ENCODE data around the gene ANKS1B.

ANKS1B gene

GRCh38 chr12:99152337-99152736, 832.4 kb downstream of the ANKS1B start:
- DNase-seq: no peak

DNA sequence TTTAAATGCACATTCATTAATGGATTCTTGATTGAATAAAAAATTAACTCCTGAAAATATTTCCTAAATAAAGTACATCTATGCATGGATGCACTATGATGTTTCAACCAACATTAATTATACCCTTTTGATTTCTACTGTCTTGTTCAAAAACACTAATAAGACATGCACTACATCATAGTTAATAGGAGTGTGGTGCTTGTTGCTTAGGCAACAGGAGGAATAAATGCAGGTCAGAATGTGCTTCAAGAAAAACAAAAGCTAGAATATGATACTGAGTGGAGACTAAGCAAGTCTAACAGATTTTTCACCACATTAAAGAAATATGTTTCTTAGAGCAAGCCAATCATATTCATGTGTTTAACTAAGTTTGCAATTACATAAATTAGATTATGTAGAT, 833.0 kb downstream of the ANKS1B start:
- DNase-seq: no peak

GRCh38 chr12:99147130-99147529, 837.6 kb downstream of the ANKS1B start:
- no peak for DNase-seq

DNA sequence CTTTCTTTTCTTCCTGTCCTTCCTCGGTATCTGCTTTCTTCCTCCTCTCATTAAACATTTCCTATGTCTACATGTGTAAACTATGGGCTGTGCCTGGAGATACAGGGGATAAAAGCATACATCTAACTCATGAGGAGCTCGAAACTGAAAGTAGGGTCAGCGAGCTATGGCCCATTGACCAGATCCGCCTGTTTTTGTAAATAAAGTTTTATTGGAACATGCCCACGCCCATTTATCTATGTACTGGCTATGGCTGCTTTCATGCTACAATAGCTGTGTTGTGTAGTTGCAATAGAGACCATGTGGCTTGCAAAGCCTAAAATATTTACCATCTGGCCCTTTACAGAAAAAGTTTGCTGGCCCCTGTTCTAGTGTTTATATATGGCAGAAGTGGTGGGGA, 838.0 kb downstream of the ANKS1B start:
- DNase-seq: no peak

GRCh38 chr12:99146185-99146584, 838.6 kb downstream of the ANKS1B start:
- no peak for DNase-seq

GRCh38 chr12:99142651-99143050, 842.1 kb downstream of the ANKS1B start:
- no peak for DNase-seq

DNA sequence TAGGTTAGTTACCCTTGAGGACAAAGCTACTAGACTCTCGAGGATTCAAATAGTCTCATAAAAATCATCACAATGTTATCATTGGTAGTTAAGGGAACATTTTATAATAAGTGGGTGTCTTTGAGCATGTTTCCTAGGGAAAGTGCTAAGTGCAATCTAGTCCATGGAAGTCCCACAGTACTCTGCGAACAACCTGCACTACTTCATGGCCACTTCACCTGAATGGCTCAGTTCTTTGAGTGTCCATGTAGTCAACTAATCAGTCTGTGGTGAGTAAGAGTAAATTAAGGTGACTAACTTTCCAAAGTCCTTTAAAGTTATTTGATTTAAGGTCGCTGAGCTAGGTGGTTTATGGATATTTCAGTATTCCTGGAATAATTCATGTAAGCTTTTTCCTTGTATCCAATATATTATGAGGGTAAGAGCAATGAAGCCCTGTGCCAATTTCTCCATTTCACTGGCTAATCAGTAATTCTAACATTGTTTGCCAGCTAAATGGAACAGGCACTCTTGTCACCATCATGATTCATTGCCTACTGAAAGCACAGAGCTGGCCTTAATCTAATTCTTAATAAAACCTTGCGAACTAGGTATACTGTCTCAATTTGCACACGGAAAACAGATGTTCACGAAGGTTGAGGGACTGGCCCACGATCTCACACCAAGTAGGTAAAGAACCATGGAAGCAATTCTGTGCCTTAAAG, 844.6 kb downstream of the ANKS1B start:
- DNase-seq: no peak

- DNase-seq: no peak
Measured at GRCh38 chr12:99138393-99138792, 846.3 kb downstream of the ANKS1B start.

DNA sequence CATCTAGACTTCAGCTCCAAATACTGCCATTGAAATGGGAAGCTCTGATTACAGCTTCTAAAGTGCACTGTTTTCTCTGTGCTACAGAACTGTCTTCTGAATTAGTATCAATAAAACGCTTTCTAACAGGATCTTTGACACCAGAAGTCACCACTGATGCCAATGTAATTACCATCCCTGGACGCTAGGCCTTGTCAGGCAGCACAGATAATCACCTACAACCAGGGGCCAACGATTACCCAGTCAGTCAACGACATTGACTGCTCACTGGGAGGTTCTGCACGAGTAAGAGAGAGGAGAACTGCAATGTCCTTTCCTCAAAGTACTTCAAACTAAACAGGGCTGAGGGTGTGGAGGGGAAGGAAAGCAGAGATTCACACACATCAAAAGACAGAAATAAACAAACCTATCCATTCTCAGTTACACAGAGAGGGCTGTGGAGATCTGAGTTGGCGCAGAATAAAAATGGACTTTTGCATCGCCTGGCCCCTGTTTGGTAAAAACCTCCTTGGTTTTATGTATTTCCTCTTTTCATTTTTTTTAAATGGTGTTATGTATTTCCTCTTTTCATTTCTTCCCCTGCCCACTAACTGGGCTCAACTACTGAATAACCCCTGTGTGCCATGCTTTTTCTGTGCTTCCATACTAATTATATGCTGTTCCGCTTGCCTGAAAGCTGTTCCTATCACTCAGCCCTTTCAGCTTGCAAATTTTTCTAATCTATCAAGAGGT, 847.4 kb downstream of the ANKS1B start:
- no peak for DNase-seq

- DNase-seq: no peak
Measured at GRCh38 chr12:99136516-99136915, 848.2 kb downstream of the ANKS1B start.

GRCh38 chr12:99135376-99135775, 849.4 kb downstream of the ANKS1B start:
- DNase-seq: no peak

DNA sequence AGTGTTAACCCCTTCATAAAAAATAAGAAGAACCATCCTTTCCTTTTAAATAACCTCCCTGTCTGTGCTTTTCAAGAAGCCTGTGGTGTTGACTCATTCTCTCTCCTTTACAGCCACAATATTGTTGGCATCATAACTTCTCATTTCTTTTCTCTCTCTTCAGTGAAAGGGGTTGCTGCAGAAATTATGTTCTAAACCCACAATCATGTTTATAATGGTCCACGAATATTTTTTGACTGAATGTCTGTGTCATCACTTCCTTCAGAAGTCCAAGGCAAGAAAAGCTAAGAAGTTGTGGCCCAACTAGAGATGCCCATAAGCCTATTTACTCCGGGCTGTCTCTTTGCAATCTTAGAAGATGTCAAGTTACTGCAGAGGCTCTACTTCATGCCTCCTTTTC, 851.3 kb downstream of the ANKS1B start:
- no peak for DNase-seq

GRCh38 chr12:99131751-99132199, 853.0 kb downstream of the ANKS1B start:
- DNase-seq: no peak

DNA sequence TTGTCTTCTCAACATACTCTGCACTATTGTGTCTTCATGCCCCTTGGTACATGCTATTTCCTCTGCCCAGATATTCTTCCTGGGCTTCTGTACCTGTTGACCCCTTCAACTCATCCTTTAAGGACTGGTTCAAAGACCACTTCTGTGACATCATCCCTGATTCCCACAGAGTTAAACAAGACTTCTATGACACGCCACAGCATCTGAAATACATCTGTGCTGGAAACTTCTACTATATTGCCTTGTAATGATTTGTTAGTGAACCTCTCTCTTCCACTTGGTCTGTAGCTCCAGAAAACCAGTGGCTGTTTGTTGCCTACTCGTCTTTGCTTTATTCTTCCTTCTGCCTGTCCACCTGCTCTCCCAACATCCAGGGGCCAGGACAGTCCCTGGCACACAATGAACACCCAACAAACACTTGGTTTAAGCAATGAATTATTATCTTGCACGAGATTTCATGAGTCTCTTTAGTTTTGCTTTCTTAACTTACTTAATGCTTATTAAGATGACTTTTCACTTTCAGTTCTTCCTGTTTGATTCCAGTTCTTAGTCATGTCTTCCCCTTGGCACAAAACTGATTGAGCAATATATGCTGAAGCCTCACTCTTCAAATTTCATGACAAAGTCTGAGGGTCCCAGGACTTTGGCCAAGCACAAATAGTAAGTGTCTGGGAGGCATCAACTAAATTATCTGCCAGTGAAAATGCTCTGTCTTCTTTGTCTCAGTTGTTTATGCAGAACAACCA, 853.8 kb downstream of the ANKS1B start:
- no peak for DNase-seq

GRCh38 chr12:99128246-99128802, 856.4 kb downstream of the ANKS1B start:
- DNase-seq: no peak

GRCh38 chr12:99122959-99123358, 861.8 kb downstream of the ANKS1B start:
- no peak for DNase-seq

DNA sequence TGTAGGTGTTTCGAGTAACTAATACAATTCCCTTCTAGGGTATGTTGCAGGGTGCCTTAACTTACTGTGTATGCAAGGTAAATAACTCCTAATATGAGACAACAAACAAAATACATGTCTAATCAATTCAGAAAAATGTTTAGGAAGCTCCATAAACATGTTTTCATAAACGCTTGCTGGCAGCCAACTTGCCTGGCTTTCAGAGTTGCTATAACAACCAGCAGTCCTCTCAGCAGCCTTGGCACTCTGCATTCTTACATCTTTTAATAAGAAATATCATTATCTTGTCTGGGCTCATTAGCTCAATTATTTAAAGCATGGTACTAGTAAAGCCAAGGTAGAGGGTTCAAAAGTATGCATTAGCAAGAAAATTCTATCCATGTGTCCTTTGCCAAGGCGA, 862.2 kb downstream of the ANKS1B start:
- DNase-seq: no peak

DNA sequence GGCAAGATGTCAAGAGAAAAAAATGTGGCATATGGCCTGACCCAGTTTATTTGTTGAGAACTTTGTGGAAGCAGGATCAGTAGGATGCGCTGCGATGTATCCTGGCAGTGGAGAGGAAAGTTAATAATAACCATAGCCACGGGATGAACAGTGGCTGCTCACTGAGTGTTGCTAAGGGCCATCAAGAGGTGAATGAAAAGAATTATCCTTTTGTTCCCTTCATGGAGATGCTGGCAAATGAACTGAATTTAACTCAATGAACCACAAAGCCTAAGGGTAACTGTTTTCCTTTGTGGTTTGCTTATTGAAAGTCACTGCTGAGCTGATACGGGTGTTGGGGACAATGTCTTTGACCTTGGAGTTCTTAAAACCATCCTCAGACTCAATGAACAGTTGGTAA, 863.2 kb downstream of the ANKS1B start:
- DNase-seq: no peak

DNA sequence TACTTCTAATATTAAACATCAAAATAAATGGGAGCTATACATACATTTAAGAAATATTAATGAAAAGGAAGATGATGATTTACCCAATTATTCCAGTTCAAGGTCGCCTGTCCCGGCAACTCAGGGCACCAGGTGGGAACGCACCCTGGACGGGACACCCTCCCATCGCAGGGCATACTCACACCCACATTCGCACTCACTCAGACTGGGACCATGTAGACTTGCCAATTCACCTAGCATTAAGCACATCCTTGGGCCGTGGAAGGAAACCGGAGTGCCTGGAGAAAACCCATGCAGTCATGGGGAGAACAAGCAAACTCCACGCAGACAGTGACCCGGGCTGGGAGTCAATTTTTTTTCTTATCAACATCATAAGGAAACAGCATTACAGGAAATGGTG, 864.8 kb downstream of the ANKS1B start:
- no peak for DNase-seq

- no peak for DNase-seq
Measured at GRCh38 chr12:99119449-99119848, 865.3 kb downstream of the ANKS1B start.

DNA sequence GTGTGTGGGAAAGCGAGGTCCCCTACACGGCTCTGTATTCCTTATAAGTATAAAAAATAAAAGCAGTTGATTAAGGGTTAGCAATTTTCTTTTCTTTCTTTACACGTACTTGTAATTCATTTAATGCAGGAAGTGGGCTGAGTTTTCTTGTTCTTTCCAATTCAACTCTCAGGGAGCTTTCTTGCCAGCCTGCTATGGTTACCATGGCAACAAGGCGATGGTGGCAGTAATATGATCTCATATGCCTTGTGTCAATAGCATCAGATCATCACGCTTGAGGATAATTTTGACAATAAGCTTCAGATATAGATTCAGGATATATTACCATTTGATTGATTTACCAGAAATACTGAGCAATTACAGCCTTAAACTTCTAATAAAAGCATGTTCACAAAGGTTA, 873.1 kb downstream of the ANKS1B start:
- no peak for DNase-seq

GRCh38 chr12:99110868-99111267, 873.9 kb downstream of the ANKS1B start:
- no peak for DNase-seq

GRCh38 chr12:99110212-99110611, 874.5 kb downstream of the ANKS1B start:
- no peak for DNase-seq

DNA sequence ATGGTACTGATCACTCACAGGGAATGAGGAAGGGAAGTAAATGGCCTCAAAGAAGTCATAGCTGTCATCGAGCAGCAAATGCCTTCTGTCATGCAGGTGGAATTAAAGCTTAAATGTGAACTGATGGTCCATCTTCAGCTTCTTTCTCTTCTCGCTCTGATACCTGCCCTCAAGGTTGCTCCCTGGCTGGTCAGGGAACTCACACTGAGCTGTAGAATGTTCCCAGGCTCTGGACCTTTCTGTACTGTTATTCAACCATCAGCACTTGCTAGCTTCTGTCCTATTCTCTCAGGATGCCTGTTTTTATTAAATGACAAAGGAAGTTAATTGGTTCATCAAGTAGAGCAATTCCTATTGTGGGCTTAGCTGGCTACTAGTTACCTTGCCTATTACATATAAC, 875.8 kb downstream of the ANKS1B start:
- DNase-seq: no peak

All from GF-D8 (cell line).